ENCODE measurements around the gene CNOT1. TPM values are rescaled to one million over a fixed set of nuclear protein-coding genes. Genes with fewer than 3 reads are reported as not detected.
"Not testable (repeated sequence)": the region's sequence is repeated elsewhere in the genome, so short reads cannot be mapped to it uniquely, and the experiment has no call there.

CNOT1 gene
- total RNA-seq, 1 experiment from 2014 or later: 219 TPM

DNA sequence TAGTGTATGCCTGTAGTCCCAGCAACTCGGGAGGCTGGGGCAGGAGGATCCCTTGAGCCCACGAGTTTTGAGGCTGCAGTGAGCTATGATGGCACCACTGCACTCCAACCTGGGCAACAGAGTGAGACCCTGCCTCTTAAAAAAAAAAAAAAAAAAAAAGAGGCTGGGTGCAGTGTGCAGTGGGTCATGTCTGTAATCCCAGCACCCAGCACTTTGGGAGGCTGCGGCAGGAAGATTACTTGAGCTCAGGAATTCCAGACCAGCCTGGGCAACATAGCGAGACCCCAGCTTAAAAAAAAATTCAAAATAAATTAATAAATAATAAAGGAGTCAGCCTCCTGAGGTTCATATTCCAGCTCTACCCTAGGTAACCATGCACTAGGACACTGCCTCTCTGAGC is 9.6 kb upstream of the CNOT1 start:
- Mint-ChIP-seq H3K4me3 (ENCODE audit: unreplicated experiment) (no peak overlapping the region), H3K4me1 (ENCODE audit: insufficient read depth, unreplicated experiment) (peaks cover 6% of the 10 kb centered on the region), H3K36me3 (ENCODE audit: insufficient read depth, unreplicated experiment) (no peaks in the 10 kb centered on the region), H3K9me3 (ENCODE audit: unreplicated experiment) (no peaks in the 10 kb centered on the region), H3K27me3 (ENCODE audit: insufficient read depth, unreplicated experiment) (no peaks in the 10 kb centered on the region), H3K27ac (ENCODE audit: low read depth, unreplicated experiment) (no peak overlapping the region)
- BruUV-seq (replicated peaks): no TSS peak
- POLR2A ChIA-PET: interaction anchor here (1.0 to 1.1 kb wide), 2 partner anchors 12 kb away, joined by 3 read pairs; no protein-coding TSS in a partner anchor
- TF ChIP-seq, protein P1, sequence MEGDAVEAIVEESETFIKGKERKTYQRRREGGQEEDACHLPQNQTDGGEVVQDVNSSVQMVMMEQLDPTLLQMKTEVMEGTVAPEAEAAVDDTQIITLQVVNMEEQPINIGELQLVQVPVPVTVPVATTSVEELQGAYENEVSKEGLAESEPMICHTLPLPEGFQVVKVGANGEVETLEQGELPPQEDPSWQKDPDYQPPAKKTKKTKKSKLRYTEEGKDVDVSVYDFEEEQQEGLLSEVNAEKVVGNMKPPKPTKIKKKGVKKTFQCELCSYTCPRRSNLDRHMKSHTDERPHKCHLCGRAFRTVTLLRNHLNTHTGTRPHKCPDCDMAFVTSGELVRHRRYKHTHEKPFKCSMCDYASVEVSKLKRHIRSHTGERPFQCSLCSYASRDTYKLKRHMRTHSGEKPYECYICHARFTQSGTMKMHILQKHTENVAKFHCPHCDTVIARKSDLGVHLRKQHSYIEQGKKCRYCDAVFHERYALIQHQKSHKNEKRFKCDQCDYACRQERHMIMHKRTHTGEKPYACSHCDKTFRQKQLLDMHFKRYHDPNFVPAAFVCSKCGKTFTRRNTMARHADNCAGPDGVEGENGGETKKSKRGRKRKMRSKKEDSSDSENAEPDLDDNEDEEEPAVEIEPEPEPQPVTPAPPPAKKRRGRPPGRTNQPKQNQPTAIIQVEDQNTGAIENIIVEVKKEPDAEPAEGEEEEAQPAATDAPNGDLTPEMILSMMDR (IDR thresholded peaks at IDR 0.05; ENCODE audit: unreplicated experiment): no peak
- no peak for DNase-seq (ENCODE audit: unreplicated experiment)
- CTCF ChIA-PET: interaction anchor here (0.6 to 1.7 kb wide), 12 partner anchors 12 to 320 kb away, joined by 3 to 7 read pairs (median 4); no protein-coding TSS in a partner anchor
- intact Hi-C loops (cut with micrococcal nuclease): no loop called here

DNA sequence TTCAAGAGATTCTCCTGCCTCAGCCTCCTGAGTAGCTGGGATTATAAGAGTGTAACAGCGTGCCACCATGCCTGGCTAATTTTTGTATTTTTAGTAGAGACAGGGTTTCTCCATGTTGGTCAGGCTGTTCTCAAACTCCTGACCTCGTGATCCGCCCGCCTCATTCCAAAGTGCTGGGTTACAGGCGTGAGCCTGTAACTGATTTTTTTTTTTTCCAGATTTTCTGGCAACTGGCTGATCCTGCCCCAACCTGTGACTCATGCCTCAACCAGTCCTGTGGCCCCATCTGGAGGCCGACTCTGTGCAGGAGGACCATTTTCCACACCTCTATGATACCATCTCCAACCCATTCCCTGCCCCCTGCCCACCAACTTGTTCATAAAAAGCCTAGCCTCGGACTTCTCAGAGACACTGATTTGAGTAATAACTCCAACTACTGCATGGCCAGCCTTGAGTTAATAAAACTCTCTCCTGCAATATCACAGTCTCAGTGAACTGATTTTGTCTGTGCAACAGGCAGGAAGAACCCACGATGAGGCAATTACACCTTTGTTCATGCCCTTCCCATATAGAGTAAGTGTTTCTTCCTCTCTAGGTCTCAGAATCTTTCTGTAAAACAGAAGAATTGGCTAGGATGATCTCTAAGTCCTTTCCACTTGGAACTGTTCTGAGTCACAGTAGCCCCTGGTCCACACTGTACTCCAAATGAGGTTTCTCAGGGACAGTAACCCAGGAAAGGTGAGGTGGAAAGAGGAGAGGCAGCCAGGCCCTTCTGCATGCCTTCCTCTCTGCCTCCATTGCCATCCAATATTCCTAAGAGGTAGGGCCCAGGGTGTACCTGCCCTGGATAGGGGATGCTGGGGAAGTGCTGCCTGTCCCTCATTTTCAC is 8.8 kb upstream of the CNOT1 start:
- peak; percentile 84 for DNase-seq (ENCODE audit: unreplicated experiment)
- no TSS peak for BruUV-seq (replicated peaks)
- TF ChIP-seq, protein P1 (IDR thresholded peaks at IDR 0.05; ENCODE audit: unreplicated experiment): peak; percentile 42
- H3K27me3 Mint-ChIP-seq (ENCODE audit: insufficient read depth, unreplicated experiment): no peaks in the 10 kb centered on the region
- ChIA-PET CTCF (interaction anchor here (0.5 to 1.7 kb wide), 13 partner anchors 10 to 362 kb away, joined by 3 to 7 read pairs (median 4); no protein-coding TSS in a partner anchor), POLR2A (interaction anchor here (0.7 to 1.1 kb wide), 5 partner anchors 10 to 374 kb away, joined by 3 to 4 read pairs (median 3); no protein-coding TSS in a partner anchor)
- no peaks in the 10 kb centered on the region for H3K36me3 Mint-ChIP-seq (ENCODE audit: insufficient read depth, unreplicated experiment)
- peak overlapping the region; percentile 63 for H3K27ac Mint-ChIP-seq (ENCODE audit: low read depth, unreplicated experiment)
- intact Hi-C loops (cut with micrococcal nuclease): loop anchor here (1.0 kb wide), 1 partner anchor 126 kb away; no protein-coding TSS in a partner anchor
- no peak overlapping the region for H3K4me3 Mint-ChIP-seq (ENCODE audit: unreplicated experiment)
- H3K9me3 Mint-ChIP-seq (ENCODE audit: unreplicated experiment): no peaks in the 10 kb centered on the region
- H3K4me1 Mint-ChIP-seq (ENCODE audit: insufficient read depth, unreplicated experiment): peaks cover 6% of the 10 kb centered on the region

DNA sequence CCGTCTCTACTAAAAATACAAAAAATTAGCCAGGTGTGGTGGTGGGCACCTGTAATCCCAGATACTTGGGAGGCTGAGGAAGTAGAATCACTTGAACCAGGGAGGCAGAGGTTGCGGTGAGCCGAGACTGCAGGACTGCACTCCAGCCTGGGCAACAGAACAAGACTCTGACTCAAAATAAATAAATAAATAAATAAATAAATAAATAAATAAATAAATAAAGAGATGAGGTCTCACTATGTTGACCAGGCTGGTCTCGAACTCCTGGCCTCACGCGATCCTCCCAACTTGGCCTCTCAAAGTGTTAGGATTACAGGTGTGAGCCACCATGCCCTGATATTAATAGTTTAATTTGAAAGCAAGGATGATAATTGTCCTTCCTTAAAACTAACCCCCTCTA is 7.4 kb upstream of the CNOT1 start:
- CTCF ChIA-PET: interaction anchor here (0.6 to 1.2 kb wide), 4 partner anchors 11 to 125 kb away, joined by 3 to 4 read pairs (median 4); no protein-coding TSS in a partner anchor
- H3K4me1 Mint-ChIP-seq (ENCODE audit: insufficient read depth, unreplicated experiment); H3K4me3 Mint-ChIP-seq (ENCODE audit: unreplicated experiment); H3K27ac Mint-ChIP-seq (ENCODE audit: low read depth, unreplicated experiment); H3K27me3 Mint-ChIP-seq (ENCODE audit: insufficient read depth, unreplicated experiment); BruUV-seq (replicated peaks); intact Hi-C loops (cut with micrococcal nuclease); DNase-seq (ENCODE audit: unreplicated experiment); H3K36me3 Mint-ChIP-seq (ENCODE audit: insufficient read depth, unreplicated experiment); H3K9me3 Mint-ChIP-seq (ENCODE audit: unreplicated experiment): not testable (repeated sequence)
- POLR2A ChIA-PET: interaction anchor here (1.2 kb wide), 1 partner anchor 122 kb away, joined by 4 read pairs; the partner anchor contains the start of gene SETD6

DNA sequence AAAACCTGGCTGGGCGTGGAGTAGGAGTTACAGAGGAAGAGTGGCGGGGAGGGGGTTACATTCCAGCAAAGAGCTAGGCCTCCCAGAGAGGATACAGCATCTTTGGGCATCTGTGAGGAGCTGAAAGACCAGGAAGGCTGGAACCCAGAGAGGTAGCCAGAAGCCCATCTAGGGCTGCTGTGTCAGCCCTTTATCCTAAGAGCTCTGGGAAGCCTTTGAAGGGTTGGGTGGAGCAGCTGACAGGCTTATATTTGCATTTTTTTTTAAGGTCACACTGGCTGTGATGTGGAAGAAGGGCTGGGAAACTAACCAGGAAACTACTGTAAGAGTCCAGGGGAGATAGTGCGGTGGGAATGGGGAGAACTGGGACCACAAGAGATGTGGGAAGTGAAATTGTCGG is 6.8 kb upstream of the CNOT1 start:
- Mint-ChIP-seq H3K36me3 (ENCODE audit: insufficient read depth, unreplicated experiment) (no peaks in the 10 kb centered on the region), H3K4me3 (ENCODE audit: unreplicated experiment) (no peak overlapping the region), H3K4me1 (ENCODE audit: insufficient read depth, unreplicated experiment) (peaks cover 6% of the 10 kb centered on the region), H3K27me3 (ENCODE audit: insufficient read depth, unreplicated experiment) (no peaks in the 10 kb centered on the region), H3K9me3 (ENCODE audit: unreplicated experiment) (no peaks in the 10 kb centered on the region), H3K27ac (ENCODE audit: low read depth, unreplicated experiment) (no peak overlapping the region)
- BruUV-seq (replicated peaks): no TSS peak
- DNase-seq (ENCODE audit: unreplicated experiment): no peak
- TF ChIP-seq, protein P1 (IDR thresholded peaks at IDR 0.05; ENCODE audit: unreplicated experiment): no peak
- ChIA-PET CTCF (interaction anchor here (0.6 to 1.1 kb wide), 5 partner anchors 15 to 159 kb away, joined by 3 to 4 read pairs (median 3); no protein-coding TSS in a partner anchor), POLR2A (interaction anchor here (1.1 to 1.2 kb wide), 2 partner anchors 8 to 121 kb away, joined by 4 to 5 read pairs; partner anchors contain the start of gene SETD6)
- intact Hi-C loops (cut with micrococcal nuclease): no loop called here

All from MCF 10A (cell line).